HepG2 (cell line): ENCODE data around the gene GPX5.

Source experiments
- KDM5B ChIP-seq: sonication (generic); formaldehyde crosslinking; IDR thresholded peaks from 2 replicates; pipeline ENCODE4 v1.4.0; 2020; ENCODE audit warnings: missing genetic modification reagents, mild to moderate bottlenecking, borderline replicate concordance
- POLR2AphosphoS5 ChIP-seq: IDR thresholded peaks from 2 replicates; pipeline ENCODE4 v1.6.1; 2012; ENCODE audit warnings: low read depth, low read length

- TF ChIP-seq KDM5B (CRISPR knock-in tag) (no peak), POLR2AphosphoS5 (no peak)
Observed at GRCh38 chr6:28501259-28501658, 24.4 kb upstream of the GPX5 start.
